WTC11 (cell line): Measurements from ENCODE around the gene NUP214. TPM values are rescaled to one million over a fixed set of nuclear protein-coding genes. Genes with fewer than 3 reads are reported as not detected.
A peak's percentile ranks its signal among the peaks of the same experiment; 100 is the strongest.
"Not testable (repeated sequence)": the region's sequence is repeated elsewhere in the genome, so short reads cannot be mapped to it uniquely, and the experiment has no call there.

Experiments used
- ATAC-seq: fragments of 200-7000 bp; cut with Tn5 transposase; 2 replicates; pipeline ENCODE4 v1.10.0; 2021; ENCODE audit warnings: mild to moderate bottlenecking, moderate library complexity
- CTCF ChIA-PET: fragments of 300-600 bp; sonication (Branson Sonifier 250); formaldehyde crosslinking; loops from one replicate; lab custom pipeline; 2021; ENCODE audit warnings: antibody characterized with exemption; lab: Charles Lee
- POLR2A ChIA-PET: fragments of 350-600 bp; sonication (Branson Sonifier 250); formaldehyde crosslinking; loops from one replicate; lab custom pipeline; 2021; ENCODE audit warnings: antibody characterized with exemption; lab: Charles Lee
- DNase-seq: peaks from one replicate; pipeline ENCODE4 v3.0.0; 2021; ENCODE audit warnings: low spot score
- H3K27ac Mint-ChIP-seq: 2 replicates; pipeline ENCODE4 v1.8.0; 2021; ENCODE audit warnings: mixed read lengths
- H3K27me3 Mint-ChIP-seq: 2 replicates; pipeline ENCODE4 v1.8.0; 2021; ENCODE audit warnings: low read depth, mild to moderate bottlenecking, moderate library complexity, mixed read lengths
- H3K36me3 Mint-ChIP-seq: 2 replicates; pipeline ENCODE4 v1.8.0; 2021; ENCODE audit warnings: mixed read lengths
- H3K4me1 Mint-ChIP-seq: 2 replicates; pipeline ENCODE4 v1.8.0; 2022; ENCODE audit warnings: mixed read lengths
- H3K4me3 Mint-ChIP-seq: 2 replicates; pipeline ENCODE4 v1.8.0; 2021; ENCODE audit warnings: mild to moderate bottlenecking, moderate library complexity, mixed read lengths
- H3K9me3 Mint-ChIP-seq: 2 replicates; pipeline ENCODE4 v1.8.0; 2021; ENCODE audit warnings: mixed read lengths
- ATF1 ChIP-seq: sonication (generic); formaldehyde crosslinking; IDR thresholded peaks from 2 replicates; pipeline ENCODE4 v1.8.1; 2023; ENCODE audit warnings: mild to moderate bottlenecking, moderate library complexity, missing genetic modification reagents
- ATF2 ChIP-seq: sonication (generic); formaldehyde crosslinking; IDR thresholded peaks from 2 replicates; pipeline ENCODE4 v1.8.1; 2022; ENCODE audit warnings: low read depth, missing genetic modification reagents, borderline replicate concordance
- CBFB ChIP-seq: sonication (generic); formaldehyde crosslinking; IDR thresholded peaks from 2 replicates; pipeline ENCODE4 v1.8.1; 2022; ENCODE audit warnings: mild to moderate bottlenecking, low read depth, missing genetic modification reagents
- CDX4 ChIP-seq: fragments of 250-450 bp; sonication (Bioruptor Pico); IDR thresholded peaks from 2 replicates; pipeline ENCODE4 v1.9.0; 2021; ENCODE audit warnings: moderate library complexity, mild to moderate bottlenecking, inconsistent platforms, borderline replicate concordance
- ELF4 ChIP-seq: sonication (generic); formaldehyde crosslinking; IDR thresholded peaks from 2 replicates; pipeline ENCODE4 v1.8.1; 2022; ENCODE audit warnings: low read depth, mild to moderate bottlenecking, moderate library complexity, missing genetic modification reagents
- FOXJ3 ChIP-seq: sonication (generic); formaldehyde crosslinking; IDR thresholded peaks from 2 replicates; pipeline ENCODE4 v1.9.0; 2021; ENCODE audit warnings: missing genetic modification reagents, mild to moderate bottlenecking, borderline replicate concordance
- FOXP1 ChIP-seq: sonication (generic); formaldehyde crosslinking; IDR thresholded peaks from 2 replicates; pipeline ENCODE4 v1.8.0; 2022; ENCODE audit warnings: missing genetic modification reagents, mild to moderate bottlenecking, moderate library complexity, borderline replicate concordance
- GABPB1 ChIP-seq: sonication (generic); formaldehyde crosslinking; IDR thresholded peaks from 2 replicates; pipeline ENCODE4 v1.8.1; 2023; ENCODE audit warnings: mild to moderate bottlenecking, missing genetic modification reagents
- KAT7 ChIP-seq: sonication (generic); formaldehyde crosslinking; IDR thresholded peaks from 2 replicates; pipeline ENCODE4 v1.8.1; 2023; ENCODE audit warnings: missing genetic modification reagents, mild to moderate bottlenecking, borderline replicate concordance
- PRDM15 ChIP-seq: sonication (generic); formaldehyde crosslinking; IDR thresholded peaks from 2 replicates; pipeline ENCODE4 v1.8.0; 2022; ENCODE audit warnings: missing genetic modification reagents
- PREB ChIP-seq: sonication (generic); formaldehyde crosslinking; IDR thresholded peaks from 2 replicates; pipeline ENCODE4 v1.8.1; 2022; ENCODE audit warnings: mild to moderate bottlenecking, missing genetic modification reagents, moderate library complexity, borderline replicate concordance
- SMAD3 ChIP-seq: sonication (generic); formaldehyde crosslinking; IDR thresholded peaks from 2 replicates; pipeline ENCODE4 v1.8.0; 2022; ENCODE audit warnings: missing genetic modification reagents, mild to moderate bottlenecking, borderline replicate concordance
- SMAD4 ChIP-seq: sonication (generic); formaldehyde crosslinking; IDR thresholded peaks from 2 replicates; pipeline ENCODE4 v1.8.0; 2022; ENCODE audit warnings: mild to moderate bottlenecking, missing genetic modification reagents
- SP1 ChIP-seq: sonication (generic); formaldehyde crosslinking; conservative IDR thresholded peaks from 2 replicates; pipeline ENCODE4 v1.8.1; 2022; ENCODE audit warnings: missing genetic modification reagents
- TP53 ChIP-seq: sonication (generic); formaldehyde crosslinking; IDR thresholded peaks from 2 replicates; pipeline ENCODE4 v1.8.1; 2023; ENCODE audit warnings: mild to moderate bottlenecking, missing genetic modification reagents
- USF2 ChIP-seq: sonication (generic); formaldehyde crosslinking; IDR thresholded peaks from 2 replicates; pipeline ENCODE4 v1.8.1; 2023; ENCODE audit warnings: mild to moderate bottlenecking, missing genetic modification reagents, moderate library complexity
- ZNF121 ChIP-seq: sonication (generic); formaldehyde crosslinking; IDR thresholded peaks from 2 replicates; pipeline ENCODE4 v1.8.0; 2023; ENCODE audit warnings: missing genetic modification reagents
- ZNF219 ChIP-seq: sonication (generic); formaldehyde crosslinking; IDR thresholded peaks from 2 replicates; pipeline ENCODE4 v1.8.0; 2023; ENCODE audit warnings: missing genetic modification reagents, mild to moderate bottlenecking, borderline replicate concordance
- ZNF232 ChIP-seq: sonication (generic); formaldehyde crosslinking; IDR thresholded peaks from 2 replicates; pipeline ENCODE4 v1.8.0; 2022; ENCODE audit warnings: mild to moderate bottlenecking, missing genetic modification reagents
- ZNF671 ChIP-seq: fragments of 250-450 bp; sonication (Bioruptor Pico); IDR thresholded peaks from 2 replicates; pipeline ENCODE4 v1.8.0; 2021; ENCODE audit warnings: mild to moderate bottlenecking
- total RNA-seq: library from RNA; stranded (reverse); gene quantifications from 3 replicates; pipeline ENCODE4 v1.2.3, GENCODE V29; 2021

Gene NUP214
- total RNA-seq, 1 experiment from 2014 or later, result 41.8 TPM

GRCh38 chr9:131099845-131100244 is 25.5 kb upstream of the NUP214 start:
- not testable (repeated sequence) for ATAC-seq, DNase-seq, H3K4me3 Mint-ChIP-seq, H3K36me3 Mint-ChIP-seq, H3K9me3 Mint-ChIP-seq, H3K27me3 Mint-ChIP-seq
- peak overlapping the region; percentile 86 for H3K27ac Mint-ChIP-seq
- CTCF ChIA-PET, result interaction anchor here (0.6 to 4.1 kb wide), 6 partner anchors 10 to 708 kb away, joined by 3 to 18 read pairs (median 6); no protein-coding TSS in a partner anchor
- TF ChIP-seq ZNF121 (CRISPR knock-in tag), result peak; percentile 96
- peaks cover 70% of the 10 kb centered on the region for H3K4me1 Mint-ChIP-seq
- POLR2A ChIA-PET, result interaction anchor here (0.7 kb wide), 1 partner anchor 13 kb away, joined by 8 read pairs; no protein-coding TSS in a partner anchor

- peaks cover 72% of the 10 kb centered on the region for H3K4me1 Mint-ChIP-seq
- ChIA-PET POLR2A (interaction anchor here (0.7 kb wide), 1 partner anchor 13 kb away, joined by 8 read pairs; no protein-coding TSS in a partner anchor), CTCF (interaction anchor here (0.6 to 2.4 kb wide), 4 partner anchors 9 to 707 kb away, joined by 3 to 9 read pairs (median 4); no protein-coding TSS in a partner anchor)
- no peaks in the 10 kb centered on the region for H3K9me3 Mint-ChIP-seq
- DNase-seq, result no peak
- peaks cover 5% of the 10 kb centered on the region for H3K27me3 Mint-ChIP-seq
- peaks cover 2% of the 10 kb centered on the region; the same call in 1 of the 2 replicates for H3K36me3 Mint-ChIP-seq
- H3K4me3 Mint-ChIP-seq, result no peak overlapping the region
- TF ChIP-seq FOXP1 (no peak), USF2 (no peak), FOXJ3 (CRISPR knock-in tag) (no peak), ATF1 (no peak), PRDM15 (CRISPR knock-in tag) (no peak), KAT7 (CRISPR knock-in tag) (no peak)
- TF ChIP-seq, all 79 proteins: peak for 0
- no peak for ATAC-seq
- H3K27ac Mint-ChIP-seq, result peak overlapping the region; percentile 86
Measured at GRCh38 chr9:131100445-131100844, 24.9 kb upstream of the NUP214 start.

GRCh38 chr9:131101207-131101964 is 24.0 kb upstream of the NUP214 start:
- Mint-ChIP-seq H3K27me3 (no peaks in the 10 kb centered on the region; the same call in 1 of the 2 replicates), H3K36me3 (peaks cover 7% of the 10 kb centered on the region), H3K9me3 (no peaks in the 10 kb centered on the region)
- ATAC-seq, result no peak
- DNase-seq, result no peak
- peak; percentile 72; the same call in 1 of the 2 replicates for TF ChIP-seq ZNF121 (CRISPR knock-in tag)
- TF ChIP-seq SMAD4 (CRISPR knock-in tag), result no peak
- TF ChIP-seq, all 79 proteins: peak for 1
- CTCF ChIA-PET, result interaction anchor here (1.3 to 2.4 kb wide), 2 partner anchors 10 to 249 kb away, joined by 3 to 9 read pairs; no protein-coding TSS in a partner anchor
- Mint-ChIP-seq H3K4me1 (peaks cover 66% of the 10 kb centered on the region), H3K4me3 (no peak overlapping the region), H3K27ac (peak overlapping the region; percentile 86)
- POLR2A ChIA-PET, result interaction anchor here (0.6 kb wide), 1 partner anchor 348 kb away, joined by 5 read pairs; no protein-coding TSS in a partner anchor

- H3K9me3 Mint-ChIP-seq, result no peaks in the 10 kb centered on the region
- ATAC-seq (no peak), DNase-seq (no peak)
- H3K27ac Mint-ChIP-seq, result peak overlapping the region; percentile 90
- no peaks in the 10 kb centered on the region; the same call in 1 of the 2 replicates for H3K27me3 Mint-ChIP-seq
- peak overlapping the region; percentile 14; the same call in 1 of the 2 replicates for H3K4me3 Mint-ChIP-seq
- peaks cover 58% of the 10 kb centered on the region for H3K4me1 Mint-ChIP-seq
- POLR2A ChIA-PET, result no interaction called here
- H3K36me3 Mint-ChIP-seq, result peaks cover 13% of the 10 kb centered on the region
- CTCF ChIA-PET, result interaction anchor here (0.7 kb wide), 1 partner anchor 234 kb away, joined by 4 read pairs; no protein-coding TSS in a partner anchor
- TF ChIP-seq ZNF232 (CRISPR knock-in tag), result no peak
- TF ChIP-seq ZNF671, result no peak
- TF ChIP-seq ZNF219 (CRISPR knock-in tag), result no peak
- no peak for TF ChIP-seq CDX4 (CRISPR knock-in tag)
- TF ChIP-seq PREB (CRISPR knock-in tag), result no peak
- no peak for TF ChIP-seq ATF2 (CRISPR knock-in tag)
- TF ChIP-seq CBFB (CRISPR knock-in tag), result no peak
- TF ChIP-seq GABPB1, result no peak
- no peak for TF ChIP-seq SP1 (CRISPR knock-in tag)
- no peak for TF ChIP-seq ELF4 (CRISPR knock-in tag)
- TF ChIP-seq TP53 (CRISPR knock-in tag), result no peak
- TF ChIP-seq SMAD3 (CRISPR knock-in tag), result no peak
Measured at GRCh38 chr9:131103024-131103423, 22.4 kb upstream of the NUP214 start.
